Naive thymus-derived CD8-positive, alpha-beta T cell (primary cell): Measurements from ENCODE around the gene PRR14L. TPM values are rescaled to one million over a fixed set of nuclear protein-coding genes. Genes with fewer than 3 reads are reported as not detected.
"Not testable (repeated sequence)": the region's sequence is repeated elsewhere in the genome, so short reads cannot be mapped to it uniquely, and the experiment has no call there.

Experiments
- ATAC-seq, 2 donors: fragments of 150-1000 bp; cut with Tn5 transposase in 1 of 2; sonication (Bioruptor Pico), chemical (Tn5 transposase) in 1 of 2; 1 replicate in 1 of 2; 2 replicates in 1 of 2; pipeline ENCODE4 v1.10.0; 2021; ENCODE audit warnings: mild to moderate bottlenecking in 2 of 2, moderate library complexity in 2 of 2
- POLR2A ChIA-PET: fragments of 350-600 bp; sonication (Branson Sonifier 250); formaldehyde crosslinking; loops from one replicate; lab custom pipeline; 2021; ENCODE audit warnings: antibody characterized with exemption; lab: Charles Lee
- DNase-seq, 10 donors: peaks; one replicate each; pipeline versions ENCODE4 v3.0.0 to v3.0.0-alpha.2; 2020 to 2022
- H3K27ac Mint-ChIP-seq, 10 donors: one replicate each; pipeline ENCODE4 v1.8.0; 2020 to 2022; ENCODE audit warnings: mild to moderate bottlenecking in 10 of 10, mixed read lengths in 10 of 10, moderate library complexity in 4 of 10, inconsistent platforms in 1 of 10
- H3K27me3 Mint-ChIP-seq, 5 donors: one replicate each; pipeline ENCODE4 v1.8.0; 2021 to 2022; ENCODE audit warnings: mixed read lengths in 5 of 5
- H3K36me3 Mint-ChIP-seq, 3 donors: one replicate each; pipeline ENCODE4 v1.8.0; 2020 to 2022; ENCODE audit warnings: mixed read lengths in 3 of 3, mild to moderate bottlenecking in 2 of 3, inconsistent platforms in 1 of 3
- H3K4me1 Mint-ChIP-seq, 4 donors: one replicate each; pipeline ENCODE4 v1.8.0; 2021 to 2022; ENCODE audit warnings: mixed read lengths in 4 of 4
- H3K4me3 Mint-ChIP-seq, 10 donors: one replicate each; pipeline ENCODE4 v1.8.0; 2020 to 2022; ENCODE audit warnings: mild to moderate bottlenecking in 10 of 10, mixed read lengths in 10 of 10, moderate library complexity in 6 of 10, inconsistent platforms in 1 of 10
- H3K9me3 Mint-ChIP-seq, 9 donors: one replicate each; pipeline ENCODE4 v1.8.0; 2020 to 2022; ENCODE audit warnings: mixed read lengths in 9 of 9, mild to moderate bottlenecking in 3 of 9, inconsistent platforms in 1 of 9, moderate library complexity in 1 of 9
- polyA plus RNA-seq, 3 donors: library from polyadenylated mRNA; unstranded; fragments of 300-500 nt; fragmentation: Illumina TruSeq; gene quantifications; one replicate each; pipeline ENCODE4 v1.2.3, GENCODE V29; 2021
- total RNA-seq, 8 experiments: library from RNA in 2 of 8; stranded (reverse) in 2 of 8; gene quantifications; one replicate each; pipeline ENCODE4 v1.2.3 and lab custom pipeline; 2021 to 2026

PRR14L gene
- total RNA-seq (10 to 100 TPM; 63.8 to 65.9 TPM), polyA plus RNA-seq (10 to 100 TPM; 12.7 to 26.7 (median 15.8) TPM), total RNA-seq (lab: John Stamatoyannopoulos, UW) (92.9 to 135 (median 123) reads per million in 6 experiments)

- DNase-seq (peak; percentile 95 to 99 (median 98)), ATAC-seq (peak; percentile 69 to 71)
- Mint-ChIP-seq H3K4me1 (peaks cover 24 to 67% (median 56%) of the 10 kb centered on the region in 4 donors), H3K36me3 (peaks cover 0 to 26% (median 0%) of the 10 kb centered on the region in 3 donors), H3K27ac (peak within 1 kb of the TSS; percentile 93 to 98 (median 95)), H3K9me3 (no peaks in the 10 kb centered on the region), H3K4me3 (peak within 1 kb of the TSS; percentile 84 to 98 (median 95)), H3K27me3 (no peaks in the 10 kb centered on the region)
- POLR2A ChIA-PET, result interaction anchor here (0.6 to 1.8 kb wide), 4 partner anchors 12 to 459 kb away, joined by 3 to 8 read pairs (median 5); partner anchors contain the start of gene PISD
Observed at GRCh38 chr22:31749636-31750364, at the start of gene PRR14L. Gene PRR14L, minus strand, starts transcription at chr22:31750132. Its CDS starts 11,272 bp downstream, at chr22:31738860.

GRCh38 chr22:31799358-31799757 is 49.4 kb upstream of the PRR14L start:
- H3K4me1 Mint-ChIP-seq, POLR2A ChIA-PET, DNase-seq, H3K9me3 Mint-ChIP-seq, H3K27ac Mint-ChIP-seq, ATAC-seq, H3K27me3 Mint-ChIP-seq, H3K4me3 Mint-ChIP-seq: not testable (repeated sequence)
- peaks cover 8 to 85% (median 30%) of the 10 kb centered on the region in 3 donors for H3K36me3 Mint-ChIP-seq

GRCh38 chr22:31790240-31790639 is 40.3 kb upstream of the PRR14L start:
- Mint-ChIP-seq H3K27me3 (no peaks in the 10 kb centered on the region), H3K27ac (no peak overlapping the region), H3K4me3 (no peak overlapping the region), H3K4me1 (peaks cover 0 to 9% (median 0%) of the 10 kb centered on the region in 4 donors), H3K36me3 (peaks cover 0 to 60% (median 3%) of the 10 kb centered on the region in 3 donors), H3K9me3 (no peaks in the 10 kb centered on the region)
- POLR2A ChIA-PET, result no interaction called here
- no peak for DNase-seq
- ATAC-seq, result no peak

GRCh38 chr22:31789803-31790202 is 39.9 kb upstream of the PRR14L start:
- Mint-ChIP-seq H3K4me1 (peaks cover 0 to 9% (median 0%) of the 10 kb centered on the region in 4 donors), H3K27ac (peak overlapping the region in 2 of 10 donors; percentile 38 to 41), H3K9me3 (no peaks in the 10 kb centered on the region), H3K27me3 (no peaks in the 10 kb centered on the region), H3K36me3 (peaks cover 0 to 60% (median 6%) of the 10 kb centered on the region in 3 donors), H3K4me3 (no peak overlapping the region)
- POLR2A ChIA-PET, result no interaction called here
- ATAC-seq (no peak), DNase-seq (no peak)

- POLR2A ChIA-PET, result interaction anchor here (0.7 kb wide), 1 partner anchor 10 kb away, joined by 3 read pairs; no protein-coding TSS in a partner anchor
- Mint-ChIP-seq H3K4me3 (no peak overlapping the region), H3K27ac (no peak overlapping the region), H3K36me3 (peaks cover 0 to 75% (median 16%) of the 10 kb centered on the region in 3 donors), H3K27me3 (no peaks in the 10 kb centered on the region), H3K4me1 (no peaks in the 10 kb centered on the region), H3K9me3 (no peaks in the 10 kb centered on the region)
- no peak for ATAC-seq
- no peak for DNase-seq
Observed at GRCh38 chr22:31776231-31776630, 26.3 kb upstream of the PRR14L start.

GRCh38 chr22:31773416-31773815 is 23.5 kb upstream of the PRR14L start:
- peaks cover 0 to 77% (median 12%) of the 10 kb centered on the region in 3 donors for H3K36me3 Mint-ChIP-seq
- POLR2A ChIA-PET, result no interaction called here
- no peaks in the 10 kb centered on the region for H3K4me1 Mint-ChIP-seq
- H3K9me3 Mint-ChIP-seq, result no peaks in the 10 kb centered on the region
- H3K27me3 Mint-ChIP-seq, result no peaks in the 10 kb centered on the region
- no peak overlapping the region for H3K4me3 Mint-ChIP-seq
- ATAC-seq (no peak), DNase-seq (no peak)
- no peak overlapping the region for H3K27ac Mint-ChIP-seq

GRCh38 chr22:31768422-31769059 is 18.6 kb upstream of the PRR14L start:
- ATAC-seq (no peak), DNase-seq (no peak)
- Mint-ChIP-seq H3K4me3 (no peak overlapping the region), H3K27ac (no peak overlapping the region), H3K9me3 (no peaks in the 10 kb centered on the region), H3K36me3 (peaks cover 0 to 89% (median 23%) of the 10 kb centered on the region in 3 donors), H3K27me3 (no peaks in the 10 kb centered on the region), H3K4me1 (peaks cover 0 to 4% (median 1%) of the 10 kb centered on the region in 4 donors)
- POLR2A ChIA-PET, result no interaction called here

- H3K9me3 Mint-ChIP-seq, result no peaks in the 10 kb centered on the region
- POLR2A ChIA-PET, result no interaction called here
- no peaks in the 10 kb centered on the region for H3K27me3 Mint-ChIP-seq
- DNase-seq, result no peak
- no peak for ATAC-seq
- peaks cover 0 to 88% (median 34%) of the 10 kb centered on the region in 3 donors for H3K36me3 Mint-ChIP-seq
- peak overlapping the region in 1 of 10 donors; percentile 48 for H3K27ac Mint-ChIP-seq
- H3K4me1 Mint-ChIP-seq, result peaks cover 0 to 4% (median 1%) of the 10 kb centered on the region in 4 donors
- no peak overlapping the region for H3K4me3 Mint-ChIP-seq
Observed at GRCh38 chr22:31764785-31765184, 14.9 kb upstream of the PRR14L start.

- H3K4me1 Mint-ChIP-seq, result peaks cover 9 to 17% (median 16%) of the 10 kb centered on the region in 4 donors
- DNase-seq, H3K27me3 Mint-ChIP-seq, ATAC-seq, H3K9me3 Mint-ChIP-seq, H3K4me3 Mint-ChIP-seq, H3K27ac Mint-ChIP-seq: not testable (repeated sequence)
- H3K36me3 Mint-ChIP-seq, result peaks cover 0 to 53% (median 12%) of the 10 kb centered on the region in 3 donors
- POLR2A ChIA-PET, result interaction anchor here (0.7 kb wide), 1 partner anchor 80 kb away, joined by 3 read pairs; no protein-coding TSS in a partner anchor
Observed at GRCh38 chr22:31758860-31759259, 8.9 kb upstream of the PRR14L start.

GRCh38 chr22:31757265-31757664 is 7.3 kb upstream of the PRR14L start:
- H3K36me3 Mint-ChIP-seq, result peaks cover 0 to 43% (median 12%) of the 10 kb centered on the region in 3 donors
- no peaks in the 10 kb centered on the region for H3K9me3 Mint-ChIP-seq
- ATAC-seq (no peak), DNase-seq (no peak)
- no peak overlapping the region for H3K27ac Mint-ChIP-seq
- H3K4me3 Mint-ChIP-seq, result no peak overlapping the region
- POLR2A ChIA-PET, result no interaction called here
- no peaks in the 10 kb centered on the region for H3K27me3 Mint-ChIP-seq
- H3K4me1 Mint-ChIP-seq, result peaks cover 12 to 29% (median 27%) of the 10 kb centered on the region in 4 donors

- peak overlapping the region; percentile 93 to 100 (median 98) for H3K27ac Mint-ChIP-seq
- no peaks in the 10 kb centered on the region for H3K27me3 Mint-ChIP-seq
- H3K4me1 Mint-ChIP-seq, result peaks cover 16 to 40% (median 35%) of the 10 kb centered on the region in 4 donors
- peaks cover 0 to 21% (median 0%) of the 10 kb centered on the region in 3 donors for H3K36me3 Mint-ChIP-seq
- ATAC-seq (no peak), DNase-seq (no peak)
- no peaks in the 10 kb centered on the region for H3K9me3 Mint-ChIP-seq
- peak overlapping the region; percentile 86 to 97 (median 95) for H3K4me3 Mint-ChIP-seq
- POLR2A ChIA-PET, result interaction anchor here (0.9 kb wide), 1 partner anchor 37 kb away, joined by 3 read pairs; no protein-coding TSS in a partner anchor
Observed at GRCh38 chr22:31754813-31755212, 4.9 kb upstream of the PRR14L start.

- POLR2A ChIA-PET, result interaction anchor here (0.6 to 2.1 kb wide), 12 partner anchors 11 to 813 kb away, joined by 3 to 13 read pairs (median 3); partner anchors contain the start of genes FBXO7, MORC2, PATZ1 and PISD
- Mint-ChIP-seq H3K9me3 (no peaks in the 10 kb centered on the region), H3K27me3 (no peaks in the 10 kb centered on the region), H3K4me3 (peak within 1 kb of the TSS; percentile 86 to 97 (median 95)), H3K4me1 (peaks cover 21 to 46% (median 41%) of the 10 kb centered on the region in 4 donors), H3K27ac (peak within 1 kb of the TSS; percentile 94 to 100 (median 100)), H3K36me3 (peaks cover 0 to 12% (median 0%) of the 10 kb centered on the region in 3 donors)
- DNase-seq (peak; percentile 90 to 98 (median 96)), ATAC-seq (peak; percentile 76 to 79)
Observed at GRCh38 chr22:31753634-31754501, 3.9 kb upstream of the PRR14L start, which contains the start of gene DEPDC5. Gene DEPDC5, plus strand, starts transcription at chr22:31754019. Its CDS starts 903 bp downstream, at chr22:31754922.
